Measurements from ENCODE around the gene DAND5.

DAND5 gene

DNA sequence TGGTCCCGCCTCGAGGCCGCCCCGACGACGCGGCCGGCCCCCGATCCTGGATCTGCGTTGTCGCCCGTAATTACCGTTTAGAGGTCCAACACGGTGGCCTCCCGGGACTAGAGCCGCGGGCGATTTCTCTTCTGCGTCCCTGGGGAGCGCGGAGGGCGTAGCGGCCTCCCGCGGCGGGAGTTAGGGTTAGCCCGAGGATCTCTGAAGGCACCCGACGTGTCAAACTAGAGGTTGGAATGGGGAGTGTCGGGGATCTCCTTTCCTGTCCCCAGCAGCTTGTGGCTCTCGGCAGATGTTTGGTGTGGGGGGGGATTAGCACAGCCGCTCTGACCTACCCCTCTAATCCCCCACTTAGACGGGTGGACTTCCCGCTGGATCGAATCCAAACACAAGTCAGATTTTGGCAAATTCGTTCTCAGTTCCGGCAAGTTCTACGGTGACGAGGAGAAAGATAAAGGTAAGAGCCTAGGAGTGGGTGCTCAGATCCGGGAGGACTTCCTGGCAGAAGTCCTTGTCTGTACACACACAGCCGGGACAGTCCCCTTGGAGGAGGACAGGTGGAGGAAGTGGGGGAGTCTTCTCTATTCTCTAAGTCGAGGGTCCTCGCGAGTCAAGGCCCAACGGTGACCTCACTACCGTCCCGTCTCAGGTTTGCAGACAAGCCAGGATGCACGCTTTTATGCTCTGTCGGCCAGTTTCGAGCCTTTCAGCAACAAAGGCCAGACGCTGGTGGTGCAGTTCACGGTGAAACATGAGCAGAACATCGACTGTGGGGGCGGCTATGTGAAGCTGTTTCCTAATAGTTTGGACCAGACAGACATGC, 30.4 kb upstream of the DAND5 start:
- TF ChIP-seq, protein P1, sequence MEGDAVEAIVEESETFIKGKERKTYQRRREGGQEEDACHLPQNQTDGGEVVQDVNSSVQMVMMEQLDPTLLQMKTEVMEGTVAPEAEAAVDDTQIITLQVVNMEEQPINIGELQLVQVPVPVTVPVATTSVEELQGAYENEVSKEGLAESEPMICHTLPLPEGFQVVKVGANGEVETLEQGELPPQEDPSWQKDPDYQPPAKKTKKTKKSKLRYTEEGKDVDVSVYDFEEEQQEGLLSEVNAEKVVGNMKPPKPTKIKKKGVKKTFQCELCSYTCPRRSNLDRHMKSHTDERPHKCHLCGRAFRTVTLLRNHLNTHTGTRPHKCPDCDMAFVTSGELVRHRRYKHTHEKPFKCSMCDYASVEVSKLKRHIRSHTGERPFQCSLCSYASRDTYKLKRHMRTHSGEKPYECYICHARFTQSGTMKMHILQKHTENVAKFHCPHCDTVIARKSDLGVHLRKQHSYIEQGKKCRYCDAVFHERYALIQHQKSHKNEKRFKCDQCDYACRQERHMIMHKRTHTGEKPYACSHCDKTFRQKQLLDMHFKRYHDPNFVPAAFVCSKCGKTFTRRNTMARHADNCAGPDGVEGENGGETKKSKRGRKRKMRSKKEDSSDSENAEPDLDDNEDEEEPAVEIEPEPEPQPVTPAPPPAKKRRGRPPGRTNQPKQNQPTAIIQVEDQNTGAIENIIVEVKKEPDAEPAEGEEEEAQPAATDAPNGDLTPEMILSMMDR (IDR thresholded peaks at IDR 0.05; ENCODE audit: low read depth, low read length, missing control alignments) = no peak
- no peak for DNase-seq (ENCODE audit: low read depth)
- H3K4me3 ChIP-seq (ENCODE audit: low read depth, low read length) = peak overlapping the region; percentile 81

GRCh38 chr19:12939975-12940423, 29.4 kb upstream of the DAND5 start:
- H3K4me3 ChIP-seq (ENCODE audit: low read depth, low read length) = peak overlapping the region; percentile 81
- no peak for DNase-seq (ENCODE audit: low read depth)
- TF ChIP-seq, protein P1 (IDR thresholded peaks at IDR 0.05; ENCODE audit: low read depth, low read length, missing control alignments) = no peak

GRCh38 chr19:12940897-12941296, 28.5 kb upstream of the DAND5 start:
- H3K4me3 ChIP-seq (ENCODE audit: low read depth, low read length) = peak overlapping the region; percentile 81
- no peak for DNase-seq (ENCODE audit: low read depth)
- TF ChIP-seq, protein P1 (IDR thresholded peaks at IDR 0.05; ENCODE audit: low read depth, low read length, missing control alignments) = no peak

- no peak for DNase-seq (ENCODE audit: low read depth)
- TF ChIP-seq, protein P1 (IDR thresholded peaks at IDR 0.05; ENCODE audit: low read depth, low read length, missing control alignments) = no peak
- peak overlapping the region; percentile 3 for H3K4me3 ChIP-seq (ENCODE audit: low read depth, low read length)
These were observed 25.8 kb upstream of the DAND5 start for GRCh38 chr19:12943437-12944044.

GRCh38 chr19:12944104-12944674, 25.2 kb upstream of the DAND5 start:
- TF ChIP-seq, protein P1 (IDR thresholded peaks at IDR 0.05; ENCODE audit: low read depth, low read length, missing control alignments) = no peak
- peak overlapping the region; percentile 24; the same call in 1 of the 2 replicates for H3K4me3 ChIP-seq (ENCODE audit: low read depth, low read length)
- no peak for DNase-seq (ENCODE audit: low read depth)

DNA sequence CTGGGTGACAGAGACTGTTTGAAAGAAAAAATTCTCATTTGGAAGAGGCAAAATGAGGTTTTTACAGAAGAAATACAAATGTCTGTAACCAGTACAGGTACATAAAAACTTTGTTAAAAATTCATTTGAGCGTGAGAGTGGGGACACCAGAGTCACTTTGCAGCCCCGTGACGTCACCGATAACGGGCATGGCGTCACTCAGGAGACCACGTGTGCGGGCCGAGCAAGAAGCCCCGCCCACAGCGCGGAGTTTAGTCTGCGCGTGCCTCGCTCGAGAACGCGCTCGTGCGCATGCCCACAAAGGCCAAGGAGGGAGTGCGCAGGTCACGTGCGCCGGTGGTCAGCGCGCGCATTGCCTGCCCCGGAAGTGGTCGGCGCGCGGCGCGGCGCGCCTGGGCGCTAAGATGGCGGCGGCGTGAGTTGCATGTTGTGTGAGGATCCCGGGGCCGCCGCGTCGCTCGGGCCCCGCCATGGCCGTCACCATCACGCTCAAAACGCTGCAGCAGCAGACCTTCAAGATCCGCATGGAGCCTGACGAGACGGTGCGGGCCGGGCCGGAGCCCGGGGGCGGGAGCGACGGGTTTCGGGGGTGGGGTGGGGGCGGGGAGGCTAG, 23.8 kb upstream of the DAND5 start, which contains the start of gene RAD23A:
RAD23A (plus strand) TSS at position 384 of the 613 bp plus-strand sequence; CDS start at position 471, 87 bp downstream.
- DNase-seq (ENCODE audit: low read depth) = peak; percentile 94
- peak within 1 kb of the TSS; percentile 69 for H3K4me3 ChIP-seq (ENCODE audit: low read depth, low read length)
- TF ChIP-seq, protein P1 (IDR thresholded peaks at IDR 0.05; ENCODE audit: low read depth, low read length, missing control alignments) = no peak

Data from GM12864 (cell line).